ENCODE data around the gene ICE1. TPM values are rescaled to one million over a fixed set of nuclear protein-coding genes. Genes with fewer than 3 reads are reported as not detected.

ICE1 gene
- total RNA-seq, 4 donors from 2014 or later, result 19.8 to 51.9 (median 25.9) TPM

DNA sequence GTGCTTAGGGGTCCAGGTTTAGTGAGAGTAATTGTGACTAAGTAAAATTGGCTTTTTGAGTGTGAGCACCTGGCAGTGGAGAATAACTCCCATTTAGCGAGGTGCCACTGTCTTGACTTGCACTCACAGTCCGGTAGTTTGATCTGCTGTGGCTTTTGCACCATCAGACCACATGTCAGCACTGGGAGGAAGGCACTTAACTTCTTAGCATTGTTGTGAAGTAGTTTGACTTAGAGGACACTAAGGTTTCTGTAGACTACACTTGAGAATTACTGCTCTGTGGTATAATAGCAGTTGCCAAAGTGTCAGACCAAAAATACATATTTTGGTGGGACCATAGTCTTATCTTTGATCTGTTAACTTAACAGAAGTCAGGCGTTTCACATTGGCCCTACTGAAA lies 63.6 kb downstream of the ICE1 start:
- TF ChIP-seq POLR2AphosphoS5 (IDR thresholded peaks at IDR 0.05), result no peak
- TF ChIP-seq POLR2A (IDR thresholded peaks at IDR 0.05), result no peak
- no peak for TF ChIP-seq EP300 (IDR thresholded peaks at IDR 0.05; ENCODE audit: low read depth)
- TF ChIP-seq, protein P1, sequence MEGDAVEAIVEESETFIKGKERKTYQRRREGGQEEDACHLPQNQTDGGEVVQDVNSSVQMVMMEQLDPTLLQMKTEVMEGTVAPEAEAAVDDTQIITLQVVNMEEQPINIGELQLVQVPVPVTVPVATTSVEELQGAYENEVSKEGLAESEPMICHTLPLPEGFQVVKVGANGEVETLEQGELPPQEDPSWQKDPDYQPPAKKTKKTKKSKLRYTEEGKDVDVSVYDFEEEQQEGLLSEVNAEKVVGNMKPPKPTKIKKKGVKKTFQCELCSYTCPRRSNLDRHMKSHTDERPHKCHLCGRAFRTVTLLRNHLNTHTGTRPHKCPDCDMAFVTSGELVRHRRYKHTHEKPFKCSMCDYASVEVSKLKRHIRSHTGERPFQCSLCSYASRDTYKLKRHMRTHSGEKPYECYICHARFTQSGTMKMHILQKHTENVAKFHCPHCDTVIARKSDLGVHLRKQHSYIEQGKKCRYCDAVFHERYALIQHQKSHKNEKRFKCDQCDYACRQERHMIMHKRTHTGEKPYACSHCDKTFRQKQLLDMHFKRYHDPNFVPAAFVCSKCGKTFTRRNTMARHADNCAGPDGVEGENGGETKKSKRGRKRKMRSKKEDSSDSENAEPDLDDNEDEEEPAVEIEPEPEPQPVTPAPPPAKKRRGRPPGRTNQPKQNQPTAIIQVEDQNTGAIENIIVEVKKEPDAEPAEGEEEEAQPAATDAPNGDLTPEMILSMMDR (IDR thresholded peaks at IDR 0.05), result no peak
- peaks cover 0 to 7% (median 2%) of the 10 kb centered on the region in 4 donors for H3K36me3 ChIP-seq

GRCh38 chr5:5487585-5488360 lies 65.3 kb downstream of the ICE1 start:
- TF ChIP-seq EP300 (IDR thresholded peaks at IDR 0.05; ENCODE audit: low read depth), result no peak
- no peak for TF ChIP-seq POLR2AphosphoS5 (IDR thresholded peaks at IDR 0.05)
- TF ChIP-seq, protein P1 (IDR thresholded peaks at IDR 0.05), result no peak
- no peak for TF ChIP-seq POLR2A (IDR thresholded peaks at IDR 0.05)
- H3K4me1 ChIP-seq, result peaks cover 0 to 5% (median 0%) of the 10 kb centered on the region in 4 donors
- DNase-seq, result no peak
- no peak overlapping the region for H3K27ac ChIP-seq
- H3K27me3 ChIP-seq, result no peaks in the 10 kb centered on the region
- H3K9me3 ChIP-seq, result no peaks in the 10 kb centered on the region
- H3K4me3 ChIP-seq, result no peak overlapping the region
- intact Hi-C loops (cut with DNase I; ENCODE audit: low total_unique reads), result no loop called here
- in situ Hi-C loops (cut with MboI; ENCODE audit: low pct_ligation_motif_present in 1 of 4, low pct_unique_long_range_greater_than_20kb in 1 of 4, low sequenced_read_pairs in 3 of 4), result loop anchor here in 2 of 4 donors (25.0 kb wide), 2 partner anchors 1100 to 1275 kb away; no protein-coding TSS in a partner anchor
- H3K36me3 ChIP-seq, result peaks cover 0 to 7% (median 2%) of the 10 kb centered on the region in 4 donors
- 57 to 75% methylated on average over 3 of the region's 3 CpGs for WGBS, 2 donors (ENCODE audit: low coverage in 1 of 2)

More for the DNA sequence above, 63.6 kb downstream of the ICE1 start:
- Histone ChIP-seq H3K27me3 (no peaks in the 10 kb centered on the region), H3K9me3 (no peaks in the 10 kb centered on the region), H3K4me1 (no peaks in the 10 kb centered on the region), H3K27ac (no peak overlapping the region), H3K4me3 (no peak overlapping the region)
- in situ Hi-C loops (cut with MboI; ENCODE audit: low pct_ligation_motif_present in 1 of 4, low pct_unique_long_range_greater_than_20kb in 1 of 4, low sequenced_read_pairs in 3 of 4), result loop anchor here in 2 of 4 donors (25.0 kb wide), 2 partner anchors 1101 to 1276 kb away; no protein-coding TSS in a partner anchor
- intact Hi-C loops (cut with DNase I; ENCODE audit: low total_unique reads), result no loop called here
- DNase-seq, result no peak
- WGBS, 2 donors (ENCODE audit: low coverage in 1 of 2), result 77 to 86% methylated on average over 2 to 3 of the region's 3 CpGs

DNA sequence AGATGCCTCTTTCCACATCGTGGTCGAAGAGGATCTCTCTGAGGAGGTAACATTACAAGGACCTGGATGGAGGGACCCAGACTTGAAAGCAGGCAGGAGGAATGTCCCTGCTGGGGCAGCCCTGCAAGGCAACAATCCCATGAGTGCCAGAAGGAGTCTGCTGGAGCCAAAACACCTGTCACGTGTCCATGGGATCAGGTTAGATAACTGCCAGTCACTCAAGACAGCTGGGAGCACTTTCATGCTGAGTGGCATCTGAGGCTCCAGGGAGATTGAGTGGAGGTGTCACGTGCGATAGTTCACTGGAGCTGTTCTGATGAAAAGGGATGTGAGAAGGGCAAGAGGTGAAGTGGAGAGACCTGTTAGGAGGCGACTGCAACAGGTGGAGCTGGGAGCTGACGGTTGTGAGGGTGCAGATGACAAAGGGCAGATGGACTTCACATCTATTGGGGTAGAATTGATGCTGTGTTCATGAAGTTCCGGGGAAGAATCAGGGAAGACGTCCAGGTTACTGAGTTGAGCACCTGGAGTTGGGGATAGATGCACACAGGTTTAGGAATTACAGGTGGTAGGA lies 68.4 kb downstream of the ICE1 start:
- H3K9me3 ChIP-seq, result no peaks in the 10 kb centered on the region
- WGBS, 2 donors (ENCODE audit: low coverage in 1 of 2), result 68 to 82% methylated on average over 5 to 9 of the region's 9 CpGs
- intact Hi-C loops (cut with DNase I; ENCODE audit: low total_unique reads) (loop anchor here (5.0 kb wide), 1 partner anchor 886 kb away; the partner anchor contains the start of gene MED10), in situ Hi-C loops (cut with MboI; ENCODE audit: low pct_ligation_motif_present in 1 of 4, low pct_unique_long_range_greater_than_20kb in 1 of 4, low sequenced_read_pairs in 3 of 4) (loop anchor here in 2 of 4 donors (25.0 kb wide), 2 partner anchors 1096 to 1271 kb away; no protein-coding TSS in a partner anchor)
- DNase-seq, result no peak
- TF ChIP-seq POLR2A (IDR thresholded peaks at IDR 0.05), result no peak
- TF ChIP-seq POLR2AphosphoS5 (IDR thresholded peaks at IDR 0.05), result no peak
- TF ChIP-seq, protein P1 (IDR thresholded peaks at IDR 0.05), result no peak
- TF ChIP-seq EP300 (IDR thresholded peaks at IDR 0.05; ENCODE audit: low read depth), result no peak
- peaks cover 0 to 17% (median 11%) of the 10 kb centered on the region in 4 donors for H3K4me1 ChIP-seq
- peaks cover 4% of the 10 kb centered on the region for H3K27me3 ChIP-seq
- H3K4me3 ChIP-seq, result no peak overlapping the region
- peaks cover 0 to 7% (median 2%) of the 10 kb centered on the region in 4 donors for H3K36me3 ChIP-seq
- no peak overlapping the region for H3K27ac ChIP-seq

Measured in transverse colon (tissue), 4 donors.